ENCODE measurements around the gene CAMTA1.

CAMTA1 gene

GRCh38 chr1:7732331-7732730, 947.1 kb downstream of the CAMTA1 start:
- no peak for TF ChIP-seq CTCF (IDR thresholded peaks at IDR 0.05; ENCODE audit: borderline replicate concordance, insufficient read depth, low read depth, low read length)
- H3K4me3 ChIP-seq (ENCODE audit: low read depth, low read length) = no peak overlapping the region

GRCh38 chr1:7733276-7733675, 948.0 kb downstream of the CAMTA1 start:
- TF ChIP-seq CTCF (IDR thresholded peaks at IDR 0.05; ENCODE audit: borderline replicate concordance, insufficient read depth, low read depth, low read length) = no peak
- H3K4me3 ChIP-seq (ENCODE audit: low read depth, low read length) = no peak overlapping the region

GRCh38 chr1:7738044-7738443, 952.8 kb downstream of the CAMTA1 start:
- no peak overlapping the region for H3K4me3 ChIP-seq (ENCODE audit: low read depth, low read length)
- TF ChIP-seq CTCF (IDR thresholded peaks at IDR 0.05; ENCODE audit: borderline replicate concordance, insufficient read depth, low read depth, low read length) = no peak

GRCh38 chr1:7743346-7743745, 958.1 kb downstream of the CAMTA1 start:
- TF ChIP-seq CTCF (IDR thresholded peaks at IDR 0.05; ENCODE audit: borderline replicate concordance, insufficient read depth, low read depth, low read length) = no peak
- no peak overlapping the region for H3K4me3 ChIP-seq (ENCODE audit: low read depth, low read length)

- TF ChIP-seq CTCF (IDR thresholded peaks at IDR 0.05; ENCODE audit: borderline replicate concordance, insufficient read depth, low read depth, low read length) = no peak
- no peak overlapping the region for H3K4me3 ChIP-seq (ENCODE audit: low read depth, low read length)
Observed at GRCh38 chr1:7744882-7745281, 959.6 kb downstream of the CAMTA1 start.

GRCh38 chr1:7745783-7746182, 960.5 kb downstream of the CAMTA1 start:
- H3K4me3 ChIP-seq (ENCODE audit: low read depth, low read length) = no peak overlapping the region
- TF ChIP-seq CTCF (IDR thresholded peaks at IDR 0.05; ENCODE audit: borderline replicate concordance, insufficient read depth, low read depth, low read length) = no peak

GRCh38 chr1:7747605-7748004, 962.4 kb downstream of the CAMTA1 start:
- no peak overlapping the region for H3K4me3 ChIP-seq (ENCODE audit: low read depth, low read length)
- TF ChIP-seq CTCF (IDR thresholded peaks at IDR 0.05; ENCODE audit: borderline replicate concordance, insufficient read depth, low read depth, low read length) = no peak
